DOHH2 (cell line): ENCODE measurements around the gene LAP3.
"Not testable (repeated sequence)": the region's sequence is repeated elsewhere in the genome, so short reads cannot be mapped to it uniquely, and the experiment has no call there.

Source experiments
- H3F3A ChIP-seq: fragments of 200-600 bp; sonication (generic), shearing (Covaris generic); 2 replicates; pipeline ENCODE4 v1.6.0; 2016; ENCODE audit warnings: antibody characterized with exemption, mild to moderate bottlenecking; ENCODE audit not compliant: control insufficient read depth, insufficient read depth
- H3K27ac ChIP-seq: fragments of 200-600 bp; sonication (generic); 2 replicates; pipeline ENCODE4 v1.5.1; 2014; ENCODE audit warnings: low read depth, mild to moderate bottlenecking, low read length, moderate library complexity
- H3K27me3 ChIP-seq: fragments of 200-600 bp; sonication (generic); 2 replicates; pipeline ENCODE4 v1.6.1; 2014; ENCODE audit warnings: mild to moderate bottlenecking, low read length, mixed read lengths; ENCODE audit not compliant: control insufficient read depth
- H3K36me3 ChIP-seq: fragments of 200-600 bp; sonication (generic); 2 replicates; pipeline ENCODE4 v1.6.1; 2014; ENCODE audit warnings: mild to moderate bottlenecking, low read length, moderate library complexity, mixed read lengths; ENCODE audit not compliant: control insufficient read depth
- H3K4me1 ChIP-seq: fragments of 200-600 bp; sonication (generic); 2 replicates; pipeline ENCODE4 v1.6.1; 2014; ENCODE audit warnings: mild to moderate bottlenecking, low read length, mixed read lengths; ENCODE audit not compliant: control insufficient read depth
- H3K4me2 ChIP-seq: fragments of 200-600 bp; sonication (generic); 2 replicates; pipeline ENCODE4 v1.6.0; 2014; ENCODE audit warnings: mild to moderate bottlenecking, low read length, moderate library complexity
- H3K4me3 ChIP-seq: fragments of 200-600 bp; sonication (generic); 2 replicates; pipeline ENCODE4 v1.5.1; 2014; ENCODE audit warnings: mild to moderate bottlenecking, low read length, mixed read lengths
- H3K79me2 ChIP-seq: fragments of 200-600 bp; sonication (generic); 2 replicates; pipeline ENCODE4 v1.6.1; 2014; ENCODE audit warnings: mild to moderate bottlenecking, low read length, mixed read lengths; ENCODE audit not compliant: control insufficient read depth
- H3K9me2 ChIP-seq: fragments of 200-600 bp; sonication (generic); replicated peaks from 2 replicates; pipeline ENCODE4 v1.6.1; 2014; ENCODE audit warnings: mild to moderate bottlenecking, low read length, mixed read lengths; ENCODE audit not compliant: control insufficient read depth
- H3K9me3 ChIP-seq: fragments of 200-600 bp; sonication (generic); 2 replicates; pipeline ENCODE4 v1.6.1; 2014; ENCODE audit warnings: antibody characterized with exemption, low read length, mixed read lengths; ENCODE audit not compliant: control insufficient read depth, insufficient read depth
- H4K20me1 ChIP-seq: fragments of 200-600 bp; sonication (generic); 2 replicates; pipeline ENCODE4 v1.6.0; 2014; ENCODE audit warnings: low read depth, mild to moderate bottlenecking, antibody characterized with exemption, low read length, moderate library complexity; ENCODE audit not compliant: control insufficient read depth, insufficient read depth
- EZH2phosphoT487 ChIP-seq: fragments of 200-600 bp; sonication (generic); IDR thresholded peaks from 2 replicates; pipeline ENCODE4 v1.6.1; 2017; ENCODE audit warnings: borderline replicate concordance, mild to moderate bottlenecking, antibody characterized with exemption, low read length, moderate library complexity, mixed read lengths
- TF ChIP-seq, protein P1 (sequence below): fragments of 200-600 bp; sonication (generic); IDR thresholded peaks from one replicate; pipeline ENCODE4 v1.5.1; 2014; ENCODE audit warnings: antibody characterized with exemption, mild to moderate bottlenecking, low read depth, low read length; ENCODE audit not compliant: poor library complexity, severe bottlenecking

The LAP3 gene

DNA sequence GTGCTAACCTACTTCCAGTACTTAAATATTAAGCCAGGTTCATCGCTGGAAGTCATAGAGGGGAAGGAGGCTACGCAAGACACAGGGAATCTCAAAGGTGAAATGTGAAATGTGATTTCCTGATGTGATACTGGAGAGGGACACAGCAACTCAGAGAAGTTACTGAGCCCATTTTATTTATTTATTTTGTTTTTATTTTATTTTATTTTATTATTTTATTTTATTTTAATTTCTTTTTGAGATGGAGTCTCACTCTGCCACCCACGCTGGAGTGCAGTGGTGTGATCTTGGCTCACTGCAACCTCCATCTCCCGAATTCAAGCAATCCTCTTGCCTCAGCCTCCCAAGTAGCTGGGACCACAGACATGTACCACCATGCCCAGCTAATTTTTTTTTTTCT is 42.3 kb upstream of the LAP3 start:
- no peaks in the 10 kb centered on the region for H3K36me3 ChIP-seq
- no peaks in the 10 kb centered on the region for H4K20me1 ChIP-seq
- H3K9me2 ChIP-seq = no peaks in the 10 kb centered on the region
- no peak overlapping the region for H3K4me2 ChIP-seq
- H3F3A ChIP-seq = no peaks in the 10 kb centered on the region
- TF ChIP-seq, protein P1, sequence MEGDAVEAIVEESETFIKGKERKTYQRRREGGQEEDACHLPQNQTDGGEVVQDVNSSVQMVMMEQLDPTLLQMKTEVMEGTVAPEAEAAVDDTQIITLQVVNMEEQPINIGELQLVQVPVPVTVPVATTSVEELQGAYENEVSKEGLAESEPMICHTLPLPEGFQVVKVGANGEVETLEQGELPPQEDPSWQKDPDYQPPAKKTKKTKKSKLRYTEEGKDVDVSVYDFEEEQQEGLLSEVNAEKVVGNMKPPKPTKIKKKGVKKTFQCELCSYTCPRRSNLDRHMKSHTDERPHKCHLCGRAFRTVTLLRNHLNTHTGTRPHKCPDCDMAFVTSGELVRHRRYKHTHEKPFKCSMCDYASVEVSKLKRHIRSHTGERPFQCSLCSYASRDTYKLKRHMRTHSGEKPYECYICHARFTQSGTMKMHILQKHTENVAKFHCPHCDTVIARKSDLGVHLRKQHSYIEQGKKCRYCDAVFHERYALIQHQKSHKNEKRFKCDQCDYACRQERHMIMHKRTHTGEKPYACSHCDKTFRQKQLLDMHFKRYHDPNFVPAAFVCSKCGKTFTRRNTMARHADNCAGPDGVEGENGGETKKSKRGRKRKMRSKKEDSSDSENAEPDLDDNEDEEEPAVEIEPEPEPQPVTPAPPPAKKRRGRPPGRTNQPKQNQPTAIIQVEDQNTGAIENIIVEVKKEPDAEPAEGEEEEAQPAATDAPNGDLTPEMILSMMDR = no peak
- no peak for TF ChIP-seq EZH2phosphoT487
- peaks cover 3% of the 10 kb centered on the region; the same call in 1 of the 2 replicates for H3K9me3 ChIP-seq
- H3K4me1 ChIP-seq = no peaks in the 10 kb centered on the region
- peaks cover 16% of the 10 kb centered on the region for H3K27me3 ChIP-seq
- H3K4me3 ChIP-seq = no peak overlapping the region
- no peak overlapping the region for H3K27ac ChIP-seq
- no peaks in the 10 kb centered on the region for H3K79me2 ChIP-seq

DNA sequence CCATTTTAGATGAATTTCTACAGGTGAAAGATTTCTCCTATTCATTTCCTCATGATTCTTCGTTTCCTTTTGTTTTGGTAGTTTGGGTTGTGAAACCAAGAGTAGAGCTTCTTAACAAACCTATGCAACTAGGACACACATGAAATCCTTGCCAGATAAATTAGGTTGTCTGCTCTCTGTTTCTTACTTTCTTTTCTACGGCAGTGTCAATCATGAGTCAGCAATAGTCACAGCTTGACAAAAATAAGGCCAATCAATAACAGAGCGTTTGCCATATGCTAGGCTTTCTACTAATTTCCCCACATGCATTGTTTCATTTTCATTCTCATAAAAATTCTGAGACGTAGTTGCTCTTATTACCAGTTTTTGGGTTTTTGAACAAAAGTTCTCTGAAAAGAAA is 41.8 kb upstream of the LAP3 start:
- H4K20me1 ChIP-seq = no peaks in the 10 kb centered on the region
- H3K9me3 ChIP-seq = peaks cover 3% of the 10 kb centered on the region; the same call in 1 of the 2 replicates
- no peaks in the 10 kb centered on the region for H3K36me3 ChIP-seq
- no peaks in the 10 kb centered on the region for H3K4me1 ChIP-seq
- no peak overlapping the region for H3K27ac ChIP-seq
- peaks cover 15% of the 10 kb centered on the region for H3K27me3 ChIP-seq
- no peaks in the 10 kb centered on the region for H3K79me2 ChIP-seq
- H3K4me2 ChIP-seq = no peak overlapping the region
- H3K9me2 ChIP-seq = no peaks in the 10 kb centered on the region
- no peak overlapping the region for H3K4me3 ChIP-seq
- TF ChIP-seq, protein P1 = no peak
- TF ChIP-seq EZH2phosphoT487 = no peak
- H3F3A ChIP-seq = no peaks in the 10 kb centered on the region

DNA sequence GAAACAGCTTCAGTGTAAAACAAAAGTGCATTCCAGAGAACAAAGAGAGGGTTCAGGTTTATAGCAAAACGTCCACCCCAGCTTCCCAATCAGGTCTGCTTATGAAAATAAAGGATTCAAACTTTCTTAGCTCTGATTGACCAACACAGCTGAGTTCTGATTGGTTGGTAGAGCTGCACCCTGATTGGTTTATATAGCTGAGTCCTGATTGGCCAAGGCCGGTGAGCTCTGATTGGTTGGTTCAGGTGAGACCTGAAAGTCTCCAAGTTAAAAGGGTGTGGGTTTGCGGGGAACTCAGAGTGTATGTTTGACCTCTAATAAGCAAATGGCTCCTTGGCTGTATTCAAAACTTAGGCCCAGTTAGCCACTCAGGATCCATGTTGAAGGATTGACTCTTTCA is 41.1 kb upstream of the LAP3 start:
- no peaks in the 10 kb centered on the region for H4K20me1 ChIP-seq
- H3K4me3 ChIP-seq = no peak overlapping the region
- no peaks in the 10 kb centered on the region for H3K79me2 ChIP-seq
- H3K4me1 ChIP-seq = no peaks in the 10 kb centered on the region
- no peak overlapping the region for H3K27ac ChIP-seq
- peaks cover 3% of the 10 kb centered on the region; the same call in 1 of the 2 replicates for H3K9me3 ChIP-seq
- no peaks in the 10 kb centered on the region for H3F3A ChIP-seq
- no peaks in the 10 kb centered on the region for H3K9me2 ChIP-seq
- peaks cover 15% of the 10 kb centered on the region for H3K27me3 ChIP-seq
- H3K36me3 ChIP-seq = no peaks in the 10 kb centered on the region
- no peak overlapping the region for H3K4me2 ChIP-seq
- no peak for TF ChIP-seq EZH2phosphoT487
- TF ChIP-seq, protein P1 = no peak

DNA sequence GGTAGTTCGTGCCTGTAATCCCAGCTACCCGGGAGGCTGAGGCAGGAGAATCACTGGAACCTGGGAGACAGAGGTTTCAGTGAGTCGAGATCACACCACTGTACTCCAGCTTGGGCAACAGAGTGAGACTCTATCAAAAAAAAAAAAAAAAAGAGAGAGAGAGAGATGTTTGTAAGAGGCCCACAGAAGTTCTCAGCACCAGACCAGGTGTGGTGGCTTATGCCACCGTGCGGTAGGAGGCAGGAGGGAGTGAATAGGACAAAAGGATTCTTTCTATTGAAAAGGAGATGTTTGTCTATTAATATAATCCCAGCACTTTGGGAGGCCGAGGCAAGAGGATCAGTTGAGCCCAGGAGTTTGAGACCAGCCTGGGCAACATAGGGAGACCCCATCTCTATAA is 39.9 kb upstream of the LAP3 start:
- not testable (repeated sequence) for H3K9me2 ChIP-seq, H3K27me3 ChIP-seq, H3K27ac ChIP-seq, H3K4me2 ChIP-seq, H3K36me3 ChIP-seq, H3K4me3 ChIP-seq, H3K79me2 ChIP-seq, H4K20me1 ChIP-seq, H3K9me3 ChIP-seq, H3F3A ChIP-seq, H3K4me1 ChIP-seq
